ENCODE data around the gene KIAA1217. TPM values are rescaled to one million over a fixed set of nuclear protein-coding genes. Genes with fewer than 3 reads are reported as not detected.

Gene KIAA1217
- polyA plus RNA-seq, 3 donors: not detected

DNA sequence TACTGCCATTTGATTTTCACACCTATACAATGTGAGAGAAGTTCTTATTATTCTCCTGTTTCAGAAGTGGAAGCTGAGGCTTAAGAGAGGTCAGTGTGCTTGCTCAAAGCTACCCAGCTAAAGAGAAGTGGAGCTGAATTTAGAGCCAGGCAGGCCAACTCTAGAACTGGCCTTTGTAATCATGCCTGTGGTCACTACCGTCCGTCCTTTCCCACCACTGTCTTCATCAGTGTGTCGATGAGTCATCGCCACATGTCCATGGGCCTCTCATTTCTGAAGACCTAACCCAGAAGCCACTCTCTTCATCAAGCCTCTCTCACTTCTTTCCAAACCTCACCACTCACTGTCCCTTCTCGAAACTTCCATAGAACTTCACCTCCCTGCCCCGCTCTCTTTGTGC is 237.8 kb downstream of the KIAA1217 start:
- H3K4me3 Mint-ChIP-seq: no peak overlapping the region
- intact Hi-C loops (cut with micrococcal nuclease): no loop called here

GRCh38 chr10:24448351-24448999 is 239.5 kb downstream of the KIAA1217 start:
- Histone ChIP-seq H3K27me3 (ENCODE audit: control insufficient read depth in 2 of 2, insufficient read depth in 2 of 2, low read length in 2 of 2) (no peaks in the 10 kb centered on the region), H4K20me1 (ENCODE audit: insufficient read depth, low read length) (no peaks in the 10 kb centered on the region), H3K9ac (ENCODE audit: insufficient read depth, low read length, poor library complexity, severe bottlenecking) (no peak overlapping the region), H3K36me3 (replicated peaks in 1 of 2; ENCODE audit: control insufficient read depth in 1 of 2, insufficient read depth in 2 of 2, low read length in 2 of 2) (no peaks in the 10 kb centered on the region), H3K4me2 (replicated peaks; ENCODE audit: extremely low read depth, low read length, poor library complexity, severe bottlenecking) (no peak overlapping the region), H3K9me3 (replicated peaks in 1 of 2; ENCODE audit: control insufficient read depth in 1 of 2, insufficient read depth in 1 of 2, low read length in 2 of 2) (no peaks in the 10 kb centered on the region), H3K4me3 (replicated peaks in 1 of 3; ENCODE audit: low read depth in 2 of 3, low read length in 3 of 3) (no peak overlapping the region), H3K27ac (ENCODE audit: low read depth in 1 of 2, low read length in 2 of 2) (no peak overlapping the region), H2AFZ (ENCODE audit: insufficient read depth, low read depth, low read length, poor library complexity, severe bottlenecking) (no peak overlapping the region), H3K79me2 (ENCODE audit: insufficient read depth, low read length) (no peaks in the 10 kb centered on the region), H3K4me1 (ENCODE audit: control insufficient read depth in 1 of 2, insufficient read depth in 2 of 2, low read length in 2 of 2) (no peaks in the 10 kb centered on the region)
- WGBS (ENCODE audit: insufficient coverage): no CpG with 5 or more reads among the region's 3 CpGs
- TF ChIP-seq, protein P1, sequence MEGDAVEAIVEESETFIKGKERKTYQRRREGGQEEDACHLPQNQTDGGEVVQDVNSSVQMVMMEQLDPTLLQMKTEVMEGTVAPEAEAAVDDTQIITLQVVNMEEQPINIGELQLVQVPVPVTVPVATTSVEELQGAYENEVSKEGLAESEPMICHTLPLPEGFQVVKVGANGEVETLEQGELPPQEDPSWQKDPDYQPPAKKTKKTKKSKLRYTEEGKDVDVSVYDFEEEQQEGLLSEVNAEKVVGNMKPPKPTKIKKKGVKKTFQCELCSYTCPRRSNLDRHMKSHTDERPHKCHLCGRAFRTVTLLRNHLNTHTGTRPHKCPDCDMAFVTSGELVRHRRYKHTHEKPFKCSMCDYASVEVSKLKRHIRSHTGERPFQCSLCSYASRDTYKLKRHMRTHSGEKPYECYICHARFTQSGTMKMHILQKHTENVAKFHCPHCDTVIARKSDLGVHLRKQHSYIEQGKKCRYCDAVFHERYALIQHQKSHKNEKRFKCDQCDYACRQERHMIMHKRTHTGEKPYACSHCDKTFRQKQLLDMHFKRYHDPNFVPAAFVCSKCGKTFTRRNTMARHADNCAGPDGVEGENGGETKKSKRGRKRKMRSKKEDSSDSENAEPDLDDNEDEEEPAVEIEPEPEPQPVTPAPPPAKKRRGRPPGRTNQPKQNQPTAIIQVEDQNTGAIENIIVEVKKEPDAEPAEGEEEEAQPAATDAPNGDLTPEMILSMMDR (IDR thresholded peaks at IDR 0.05): no peak
- Mint-ChIP-seq H3K4me3 (no peak overlapping the region), H3K9me3 (peaks cover 0 to 6% (median 0%) of the 10 kb centered on the region in 7 donors), H3K4me1 (no peaks in the 10 kb centered on the region), H3K27me3 (ENCODE audit: low read depth in 3 of 3) (peaks cover 0 to 2% (median 2%) of the 10 kb centered on the region in 3 donors), H3K36me3 (no peaks in the 10 kb centered on the region), H3K27ac (no peak overlapping the region)
- DNase-seq: no peak
- intact Hi-C loops (cut with micrococcal nuclease): no loop called here

More for the DNA sequence above, 237.8 kb downstream of the KIAA1217 start:
- no peaks in the 10 kb centered on the region for H3K9me3 ChIP-seq (replicated peaks in 1 of 2; ENCODE audit: control insufficient read depth in 1 of 2, insufficient read depth in 1 of 2, low read length in 2 of 2)
- H3K4me1 ChIP-seq (ENCODE audit: control insufficient read depth in 1 of 2, insufficient read depth in 2 of 2, low read length in 2 of 2): no peaks in the 10 kb centered on the region
- 96% methylated on average over 5 of the region's 6 CpGs for WGBS (ENCODE audit: insufficient coverage)
- DNase-seq: no peak
- H3K27ac ChIP-seq (ENCODE audit: low read depth in 1 of 2, low read length in 2 of 2): no peak overlapping the region
- TF ChIP-seq, protein P1 (IDR thresholded peaks at IDR 0.05): no peak
- Mint-ChIP-seq H3K4me1 (no peaks in the 10 kb centered on the region), H3K27me3 (ENCODE audit: low read depth in 3 of 3) (peaks cover 0 to 2% (median 2%) of the 10 kb centered on the region in 3 donors), H3K9me3 (peaks cover 0 to 6% (median 0%) of the 10 kb centered on the region in 7 donors), H3K27ac (no peak overlapping the region), H3K36me3 (no peaks in the 10 kb centered on the region)
- no peaks in the 10 kb centered on the region for H4K20me1 ChIP-seq (ENCODE audit: insufficient read depth, low read length)
- H3K4me2 ChIP-seq (replicated peaks; ENCODE audit: extremely low read depth, low read length, poor library complexity, severe bottlenecking): no peak overlapping the region
- H2AFZ ChIP-seq (ENCODE audit: insufficient read depth, low read depth, low read length, poor library complexity, severe bottlenecking): no peak overlapping the region
- H3K9ac ChIP-seq (ENCODE audit: insufficient read depth, low read length, poor library complexity, severe bottlenecking): no peak overlapping the region
- H3K4me3 ChIP-seq (replicated peaks in 1 of 3; ENCODE audit: low read depth in 2 of 3, low read length in 3 of 3): no peak overlapping the region
- no peaks in the 10 kb centered on the region for H3K27me3 ChIP-seq (ENCODE audit: control insufficient read depth in 2 of 2, insufficient read depth in 2 of 2, low read length in 2 of 2)
- H3K79me2 ChIP-seq (ENCODE audit: insufficient read depth, low read length): no peaks in the 10 kb centered on the region
- no peaks in the 10 kb centered on the region for H3K36me3 ChIP-seq (replicated peaks in 1 of 2; ENCODE audit: control insufficient read depth in 1 of 2, insufficient read depth in 2 of 2, low read length in 2 of 2)
